NCI-H2227 treated with DMSO at 0.1 percent for 48 hours (cell line): Measurements from ENCODE around the gene NPDC1.
"Not testable (repeated sequence)": the region's sequence is repeated elsewhere in the genome, so short reads cannot be mapped to it uniquely, and the experiment has no call there.

Experiments
- DNase-seq: peaks from one replicate; lab custom pipeline; 2025; lab: John Stamatoyannopoulos, UW

Gene NPDC1

GRCh38 chr9:137011156-137011555, 34.8 kb downstream of the NPDC1 start:
- DNase-seq, result no peak

DNA sequence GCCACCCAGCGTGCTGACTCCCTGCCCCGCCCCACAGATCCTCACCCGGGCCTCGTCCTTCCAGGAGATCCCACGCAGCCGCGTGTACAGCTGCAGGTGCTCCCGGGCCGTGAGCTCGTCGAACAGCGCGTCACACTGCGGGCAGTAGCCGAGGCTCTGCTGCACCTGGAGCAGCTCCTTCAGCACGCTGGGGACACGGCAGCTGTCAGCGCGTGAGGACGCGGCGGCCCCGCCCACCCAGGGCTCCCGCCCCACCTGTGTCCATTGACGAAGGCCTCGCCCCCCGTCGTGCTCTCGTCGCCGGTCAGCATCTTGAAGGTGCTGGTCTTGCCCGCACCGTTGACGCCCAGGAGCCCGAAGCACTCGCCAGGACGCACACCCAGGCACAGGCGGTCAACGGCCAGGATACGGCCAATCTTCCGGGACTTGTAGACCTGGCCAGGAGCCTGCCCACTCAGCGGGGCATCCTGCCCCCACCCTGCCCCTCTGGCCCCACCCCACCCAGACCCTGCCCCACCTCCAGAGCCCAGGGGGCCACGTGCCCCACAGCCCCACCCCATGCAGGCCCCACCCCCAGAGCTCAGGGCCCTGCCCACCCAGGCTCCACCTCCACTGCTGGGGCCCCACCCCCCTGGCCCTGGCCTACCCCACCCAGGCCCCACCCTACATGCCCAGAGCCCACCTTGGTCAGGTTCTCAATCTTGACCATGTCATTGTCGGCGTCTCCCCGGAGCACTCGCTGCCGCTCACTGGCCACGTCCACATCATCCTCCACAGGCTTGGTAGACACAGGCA, 35.8 kb downstream of the NPDC1 start:
- no peak for DNase-seq

DNA sequence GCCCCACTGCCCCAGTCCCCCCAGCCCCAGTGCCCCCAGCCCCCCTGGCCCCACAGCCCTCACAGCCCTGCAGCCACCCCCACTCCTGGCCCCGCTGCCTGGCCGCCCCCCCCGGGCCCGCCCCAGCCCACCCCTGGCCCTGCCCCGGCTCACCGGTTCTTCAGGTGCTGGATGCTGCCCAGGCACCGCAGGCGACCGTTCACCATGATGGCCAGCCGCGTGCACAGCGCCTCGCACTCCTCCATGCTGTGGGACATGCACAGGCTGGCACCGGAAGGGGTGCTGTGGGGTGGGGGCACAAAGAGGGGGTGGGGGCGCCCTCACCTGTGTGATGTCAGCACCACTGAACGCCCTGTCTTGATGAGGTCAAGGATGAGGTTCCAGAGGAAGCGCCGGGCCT, 36.8 kb downstream of the NPDC1 start:
- no peak for DNase-seq

GRCh38 chr9:137008312-137008711, 37.7 kb downstream of the NPDC1 start:
- no peak for DNase-seq

- no peak for DNase-seq
These were observed 38.1 kb downstream of the NPDC1 start for GRCh38 chr9:137007816-137008270.

GRCh38 chr9:137007108-137007815, 38.7 kb downstream of the NPDC1 start:
- DNase-seq, result no peak

GRCh38 chr9:137006116-137007003, 39.6 kb downstream of the NPDC1 start:
- no peak for DNase-seq

- DNase-seq, result not testable (repeated sequence)
These were observed 41.7 kb downstream of the NPDC1 start for GRCh38 chr9:137004285-137004684.

- DNase-seq, result no peak
These were observed 43.3 kb downstream of the NPDC1 start for GRCh38 chr9:137002646-137003041.

DNA sequence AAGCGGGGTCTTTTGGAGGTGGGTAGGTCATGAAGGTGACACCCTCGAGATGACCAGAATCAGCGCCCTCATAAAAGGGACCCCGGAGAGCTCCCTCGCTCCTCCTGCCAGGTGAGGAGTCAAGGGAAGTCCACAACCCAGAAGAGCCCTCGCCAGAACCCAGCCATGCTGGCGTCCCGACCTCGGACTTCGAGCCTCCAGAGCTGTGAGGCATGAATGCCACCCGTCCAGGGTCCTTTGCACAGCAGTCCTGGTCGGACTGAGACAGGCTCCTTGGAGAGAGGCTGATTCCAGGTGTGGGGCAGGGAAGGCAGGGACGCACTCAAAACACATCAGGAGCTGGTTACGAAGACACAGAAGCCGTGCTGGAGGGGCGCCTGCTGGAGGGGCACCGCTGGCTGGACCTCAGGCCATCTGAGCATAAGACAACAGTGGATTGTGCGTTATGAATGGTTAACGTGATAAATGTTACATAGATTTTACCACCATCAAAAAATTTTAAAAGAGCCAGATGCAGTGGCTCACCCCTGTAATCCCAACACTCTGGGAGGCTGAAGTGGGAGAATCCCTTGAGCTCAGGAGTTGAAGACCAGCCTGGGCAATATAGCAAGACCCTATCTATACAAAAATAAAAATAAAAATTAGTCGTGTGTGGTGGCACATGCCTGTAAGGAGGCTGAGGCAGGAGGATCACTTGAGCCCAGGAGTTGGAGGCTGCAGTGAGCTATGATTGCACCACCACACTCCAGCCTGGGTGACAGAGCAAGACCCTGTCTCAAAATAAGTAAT, 43.9 kb downstream of the NPDC1 start:
- no peak for DNase-seq

DNA sequence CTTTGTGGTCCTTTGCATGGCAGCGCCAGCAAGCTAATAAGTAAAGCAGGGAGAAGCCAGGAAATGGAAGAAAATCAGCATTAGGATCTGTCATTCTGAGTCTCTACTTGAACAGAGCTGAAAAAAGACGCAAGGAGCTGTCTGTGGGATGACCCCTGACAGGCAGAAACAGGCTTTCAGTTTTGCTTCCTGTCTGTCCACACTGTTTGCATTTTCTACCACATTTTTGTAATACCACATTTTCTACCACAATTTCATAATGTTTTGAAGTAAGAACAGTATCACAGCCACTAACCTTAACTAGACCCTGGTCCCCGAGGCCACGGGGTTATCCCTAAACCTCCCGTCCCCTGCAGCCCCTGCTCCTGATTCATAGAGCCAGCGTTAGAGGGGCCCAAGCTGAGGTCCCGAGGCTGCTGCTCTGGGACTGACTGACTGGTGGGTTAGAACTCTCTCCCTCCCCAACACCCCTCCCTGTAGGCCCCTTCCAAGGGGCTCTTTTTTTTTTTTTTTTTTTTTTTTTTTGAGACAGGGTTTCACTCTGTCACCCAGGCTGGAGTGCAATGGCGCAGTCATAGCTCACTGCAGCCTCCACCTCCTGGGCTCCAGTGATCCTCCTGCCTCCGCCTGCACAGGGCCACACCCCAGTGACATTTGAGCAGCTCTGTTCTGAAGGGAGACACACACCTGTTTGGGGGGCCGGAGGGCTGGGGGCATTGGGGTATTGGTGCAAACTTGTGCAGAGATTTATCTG, 45.6 kb downstream of the NPDC1 start:
- DNase-seq, result no peak

DNA sequence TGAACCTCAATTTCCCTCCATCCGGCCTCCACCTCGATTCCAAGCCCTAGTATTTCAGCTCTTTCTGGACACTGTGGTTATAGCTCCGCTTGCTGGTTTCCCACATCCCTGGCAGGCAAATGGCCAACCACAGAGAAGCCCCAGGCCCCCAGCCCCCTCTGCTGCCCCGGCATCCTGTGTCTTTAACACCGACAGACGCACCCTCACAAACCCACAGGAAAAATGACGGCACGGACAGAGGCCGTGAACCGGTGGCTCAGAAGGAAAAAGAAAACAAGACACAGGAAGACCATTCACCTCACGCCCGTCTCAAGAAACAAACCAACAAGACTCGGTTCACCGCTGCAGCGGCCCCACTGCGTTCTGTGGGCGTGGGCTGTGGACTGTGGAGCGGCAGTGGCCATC, 48.1 kb downstream of the NPDC1 start:
- DNase-seq, result no peak

DNA sequence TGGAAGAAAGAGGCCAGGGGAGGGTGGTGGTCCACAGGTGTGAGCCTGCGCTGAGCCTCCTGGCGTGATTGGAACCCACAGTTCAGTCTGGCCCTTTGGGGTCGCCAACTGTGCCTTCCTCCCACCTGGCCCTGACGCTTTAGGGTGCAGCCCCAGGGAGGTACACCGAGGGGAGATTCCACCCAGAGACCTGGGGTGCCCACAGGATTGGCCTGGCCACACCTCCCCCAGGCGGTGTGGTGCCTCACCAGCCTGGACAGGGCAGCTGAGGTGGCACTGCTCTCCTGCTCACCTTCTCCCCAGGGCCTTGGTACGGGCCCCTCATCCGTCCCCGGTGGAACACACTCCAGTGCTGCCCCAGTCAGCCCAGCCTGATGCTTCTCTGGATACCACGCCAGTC, 48.6 kb downstream of the NPDC1 start:
- no peak for DNase-seq

GRCh38 chr9:136996361-136997292, 49.4 kb downstream of the NPDC1 start, which contains the start of gene CLIC3:
Gene CLIC3 (minus strand): TSS chr9:136996568. CDS start chr9:136996543, 25 bp downstream.
- DNase-seq, result no peak

DNA sequence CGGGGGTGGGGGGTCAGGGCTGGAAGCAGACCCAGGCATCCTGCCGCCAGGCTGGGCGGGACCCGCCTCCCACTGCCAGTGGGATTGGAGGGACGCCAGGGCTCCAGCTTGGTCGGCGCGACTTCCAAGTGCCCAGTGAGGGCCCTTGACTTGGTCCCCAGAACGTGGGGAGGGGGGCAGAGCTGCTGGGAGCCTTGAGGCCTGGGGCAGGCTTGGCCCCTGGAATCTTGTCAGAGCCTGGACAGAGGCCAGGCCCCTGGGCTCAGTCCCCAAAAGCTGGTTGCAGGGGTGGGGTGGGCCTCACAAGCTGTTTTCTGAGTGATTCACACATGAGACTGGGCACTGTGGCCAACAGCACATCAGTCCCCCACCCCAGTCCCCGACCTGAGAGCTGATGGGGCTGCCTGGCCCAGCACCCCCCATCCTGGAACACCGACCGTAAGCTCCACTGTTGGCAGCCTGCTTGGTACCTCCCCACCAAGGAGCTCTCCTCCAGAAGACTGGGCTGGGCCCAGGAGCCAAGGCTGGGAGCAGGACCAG, 50.1 kb downstream of the NPDC1 start:
- DNase-seq, result no peak

- no peak for DNase-seq
These were observed 50.6 kb downstream of the NPDC1 start for GRCh38 chr9:136995362-136995761.

- no peak for DNase-seq
These were observed 51.1 kb downstream of the NPDC1 start for GRCh38 chr9:136994888-136995230.

- no peak for DNase-seq
These were observed 51.6 kb downstream of the NPDC1 start for GRCh38 chr9:136994180-136994887.
